K562 (cell line): Measurements from ENCODE around the gene UBLCP1. TPM values are rescaled to one million over a fixed set of nuclear protein-coding genes. Genes with fewer than 3 reads are reported as not detected.
A peak's percentile ranks its signal among the peaks of the same experiment; 100 is the strongest.

Experiments used
- ATAC-seq: fragments of 200-7000 bp; cut with Tn5 transposase; 3 replicates; pipeline ENCODE4 v1.9.1; 2020; ENCODE audit warnings: moderate library complexity
- BruUV-seq: library from RNA; stranded (reverse); fragments of 400-500 nt; replicated peaks from 2 replicates; lab custom pipeline; 2021; lab: Mats Ljungman, UMichigan
- CTCF ChIA-PET: fragments of 300-600 bp; formaldehyde crosslinking; extraction: SDS; loops from one replicate; lab custom pipeline; 2021; ENCODE audit warnings: low intra/inter-chr PET ratio; lab: Yijun Ruan, JAX
- POLR2A ChIA-PET: fragments of 300-600, 350-650 bp; sonication (Branson Sonifier 250); formaldehyde crosslinking; extraction: SDS; loops from one replicate; lab custom pipeline; 2021; ENCODE audit warnings: antibody characterized with exemption, inconsistent platforms; lab: Yijun Ruan, JAX
- DNase-seq, 4 experiments: peaks; one replicate each; pipeline versions ENCODE4 v3.0.0 to v3.0.0-alpha.2; 2011 to 2018; ENCODE audit warnings: low spot score in 3 of 4, mixed read lengths in 3 of 4; ENCODE audit errors: extremely low read depth in 1 of 4
- FAIRE-seq: peaks from 2 replicates; lab custom pipeline; 2011; peaks lifted over from hg19 to GRCh38; lab: Jason Lieb, UNC
- H2AFZ ChIP-seq: 2 replicates; pipeline ENCODE4 v1.6.0; 2011; ENCODE audit warnings: low read depth, low read length, control low read depth, inconsistent platforms
- H3K27ac ChIP-seq: fragments of 200-600 bp; 3 replicates; pipeline ENCODE4 v1.8.0; 2011; ENCODE audit warnings: low read depth, mild to moderate bottlenecking, control low read depth, inconsistent platforms, low read length, moderate library complexity, mixed read lengths; ENCODE audit errors: extremely low read depth
- H3K27me3 ChIP-seq, 2 experiments: fragments of 300-600 bp in 1 of 2; 2 replicates in 1 of 2; 3 replicates in 1 of 2; pipeline versions ENCODE4 v1.6.0 to v1.8.0; 2011; ENCODE audit warnings: inconsistent platforms in 2 of 2, low read length in 2 of 2, mild to moderate bottlenecking in 1 of 2, mixed read lengths in 1 of 2, moderate library complexity in 1 of 2; ENCODE audit not compliant: control insufficient read depth in 2 of 2, insufficient read depth in 2 of 2
- H3K36me3 ChIP-seq: fragments of 300-600 bp; 3 replicates; pipeline ENCODE4 v1.8.0; 2011; ENCODE audit warnings: mild to moderate bottlenecking, low read length, inconsistent platforms; ENCODE audit not compliant: control insufficient read depth, insufficient read depth
- H3K4me1 ChIP-seq, 2 experiments: fragments of 200-600 bp in 1 of 2; replicated peaks in 1 of 2; 2 replicates in 1 of 2; 3 replicates in 1 of 2; pipeline versions ENCODE4 v1.5.1 to v1.8.0; 2011; ENCODE audit warnings: inconsistent platforms in 2 of 2, low read length in 2 of 2, mild to moderate bottlenecking in 1 of 2, mixed read lengths in 1 of 2, moderate library complexity in 1 of 2; ENCODE audit not compliant: control insufficient read depth in 2 of 2, insufficient read depth in 2 of 2
- H3K4me2 ChIP-seq: 2 replicates; pipeline ENCODE4 v1.6.1; 2011; ENCODE audit warnings: low read length, control low read depth, inconsistent platforms, mixed read lengths; ENCODE audit not compliant: insufficient read depth
- H3K4me3 ChIP-seq: fragments of 200-600 bp; sonication (generic), shearing (Covaris generic); 2 replicates; pipeline ENCODE4 v1.5.1; 2016; ENCODE audit warnings: control low read depth, inconsistent platforms
- H3K79me2 ChIP-seq: fragments of 200-600 bp; 3 replicates; pipeline ENCODE4 v1.8.0; 2011; ENCODE audit warnings: low read length, inconsistent platforms; ENCODE audit not compliant: control insufficient read depth, insufficient read depth
- H3K9ac ChIP-seq, 2 experiments: 2 replicates each; pipeline versions ENCODE4 v1.6.0 to v1.6.1; 2011; ENCODE audit warnings: low read depth in 2 of 2, low read length in 2 of 2, control low read depth in 1 of 2, inconsistent platforms in 1 of 2, mild to moderate bottlenecking in 1 of 2, mixed read lengths in 1 of 2; ENCODE audit not compliant: insufficient read depth in 1 of 2
- H3K9me1 ChIP-seq: one replicate; pipeline ENCODE4 v1.6.0; 2011; ENCODE audit warnings: inconsistent platforms, mild to moderate bottlenecking, low read length, moderate library complexity; ENCODE audit not compliant: control insufficient read depth, insufficient read depth
- H3K9me3 ChIP-seq: replicated peaks from 2 replicates; pipeline ENCODE4 v1.5.1; 2011; ENCODE audit warnings: low read depth, low read length, inconsistent platforms; ENCODE audit not compliant: control insufficient read depth, insufficient read depth
- H4K20me1 ChIP-seq: replicated peaks from 2 replicates; pipeline ENCODE4 v1.6.1; 2011; ENCODE audit warnings: low read length, inconsistent platforms, mixed read lengths; ENCODE audit not compliant: control insufficient read depth, insufficient read depth
- ARID1B ChIP-seq: fragments of 450-650 bp; IDR thresholded peaks from 2 replicates; pipeline ENCODE4 v1.6.1; 2016; ENCODE audit warnings: antibody characterized with exemption, mild to moderate bottlenecking, inconsistent platforms
- BHLHE40 ChIP-seq: IDR thresholded peaks from 2 replicates; pipeline ENCODE4 v1.6.1; 2011; ENCODE audit warnings: low read length, improper control_type of control experiment
- CEBPB ChIP-seq: fragments of 450-650 bp; IDR thresholded peaks from 2 replicates; pipeline ENCODE4 v1.6.1; 2016; ENCODE audit warnings: missing genetic modification characterization, missing compliant biosample characterization
- CEBPG ChIP-seq, 3 experiments: fragments of 200-800 bp in 1 of 3; sonication (Bioruptor generic) in 1 of 3; sonication (generic) in 1 of 3; formaldehyde crosslinking in 1 of 3; IDR thresholded peaks in 2 of 3; conservative IDR thresholded peaks in 1 of 3; 2 replicates each; pipeline versions ENCODE4 v1.6.1 to v1.8.0; 2016 to 2022; ENCODE audit warnings: missing compliant biosample characterization in 2 of 3, missing genetic modification characterization in 2 of 3, mild to moderate bottlenecking in 1 of 3, missing genetic modification reagents in 1 of 3
- DACH1 ChIP-seq: fragments of 450-650 bp; IDR thresholded peaks from 2 replicates; pipeline ENCODE4 v1.6.1; 2018; ENCODE audit not compliant: partially characterized antibody
- KDM1A ChIP-seq, 2 experiments: fragments of 450-650 bp; IDR thresholded peaks; 2 replicates each; pipeline ENCODE4 v1.6.1; 2016; ENCODE audit warnings: mild to moderate bottlenecking in 2 of 2
- MTA2 ChIP-seq: fragments of 450-650 bp; IDR thresholded peaks from 2 replicates; pipeline ENCODE4 v1.6.1; 2016; ENCODE audit warnings: low read depth
- RBM17 ChIP-seq: fragments of 200-400 bp; formaldehyde crosslinking; IDR thresholded peaks from 2 replicates; pipeline ENCODE4 v1.6.1; 2017; ENCODE audit warnings: low read depth, mild to moderate bottlenecking, low read length, borderline replicate concordance
- RFX5 ChIP-seq: IDR thresholded peaks from 2 replicates; pipeline ENCODE4 v1.6.1; 2011; ENCODE audit warnings: low read depth, mild to moderate bottlenecking, improper control_type of control experiment, low read length
- SIX5 ChIP-seq, 2 experiments: IDR thresholded peaks; 2 replicates each; pipeline ENCODE4 v1.6.1; 2011; ENCODE audit warnings: low read length in 2 of 2, borderline replicate concordance in 1 of 2, low read depth in 1 of 2, mild to moderate bottlenecking in 1 of 2, moderate library complexity in 1 of 2; ENCODE audit not compliant: insufficient read depth in 1 of 2
- SMAD4 ChIP-seq: fragments of 250-450 bp; sonication (Bioruptor Pico); conservative IDR thresholded peaks from 2 replicates; pipeline ENCODE4 v1.8.0; 2021; ENCODE audit warnings: inconsistent platforms, mild to moderate bottlenecking, moderate library complexity
- SOX6 ChIP-seq: fragments of 450-650 bp; IDR thresholded peaks from 2 replicates; pipeline ENCODE4 v1.6.1; 2014; ENCODE audit warnings: mild to moderate bottlenecking
- TAF1 ChIP-seq: IDR thresholded peaks from 2 replicates; pipeline ENCODE4 v1.6.1; 2011; ENCODE audit warnings: mild to moderate bottlenecking, low read length, moderate library complexity; ENCODE audit not compliant: insufficient read depth, control insufficient read depth, severe bottlenecking; ENCODE audit errors: extremely low read depth
- ZFPM2 ChIP-seq: fragments of 250-450 bp; sonication (Bioruptor Pico); IDR thresholded peaks from 2 replicates; pipeline ENCODE4 v1.5.1; 2022; ENCODE audit warnings: mild to moderate bottlenecking
- ZNF184 ChIP-seq: sonication (generic); formaldehyde crosslinking; IDR thresholded peaks from 2 replicates; pipeline ENCODE4 v1.5.0; 2020; ENCODE audit warnings: missing genetic modification reagents
- ZNF589 ChIP-seq: fragments of 200-800 bp; sonication (Bioruptor generic); IDR thresholded peaks from 2 replicates; pipeline ENCODE4 v1.6.1; 2016; ENCODE audit warnings: low read depth, missing genetic modification characterization, missing compliant biosample characterization
- ZNF830 ChIP-seq: fragments of 250-450 bp; sonication (Bioruptor Pico); IDR thresholded peaks from 2 replicates; pipeline ENCODE4 v1.5.0; 2021; ENCODE audit warnings: mild to moderate bottlenecking
- WGBS: fragments of 100-300 bp; shearing (Covaris generic); methylation state at CpG from one replicate; pipeline ENCODE4 v1.1.6; 2016; ENCODE audit warnings: low coverage, mixed read lengths; ENCODE audit not compliant: insufficient coverage; ENCODE audit errors: missing lambda C conversion rate; 5-methylcytosine and 5-hydroxymethylcytosine counted together
- in situ Hi-C: fragments of 300-500 bp; cut with MboI; formaldehyde crosslinking; loops from 4 replicates; pipeline ENCODE4 v1.15.0; 2018; ENCODE audit warnings: inconsistent platforms, mixed read lengths
- intact Hi-C: fragments of 100-400 bp; cut with micrococcal nuclease; formaldehyde crosslinking; loops from 2 replicates; pipeline ENCODE4 v1.14.2; 2022
- polyA plus RNA-seq, 8 experiments: library from polyadenylated mRNA; depleted of rRNA in 4 of 8; stranded (reverse) in 5 of 8; unstranded in 3 of 8; fragments of >200 nt; fragmentation: Nextera tagmentation in 2 of 8; fragmentation: Illumina TruSeq in 1 of 8; extraction: Ambion mirVana in 2 of 8; extraction: Trizol in 1 of 8; gene quantifications; 2 replicates each; pipeline versions ENCODE4 v1.2.1 to v1.2.3, GENCODE V29; 2011 to 2014; ENCODE audit warnings: inconsistent platforms in 1 of 8, missing spikeins in 1 of 8
- total RNA-seq, 7 experiments: library from RNA; depleted of rRNA in 6 of 7; stranded (reverse); fragments of >200 nt in 6 of 7; fragmentation: Illumina TruSeq in 2 of 7; extraction: Trizol in 2 of 7; gene quantifications; 2 replicates each; pipeline versions ENCODE4 v1.2.1 to v1.2.3, GENCODE V29; 2011 to 2021; ENCODE audit warnings: low replicate concordance in 1 of 7
- TF ChIP-seq, protein P1 (sequence below), 2 experiments: IDR thresholded peaks in 1 of 2; conservative IDR thresholded peaks in 1 of 2; 2 replicates each; pipeline ENCODE4 v1.6.1; 2016; ENCODE audit warnings: low read depth in 2 of 2, mild to moderate bottlenecking in 1 of 2, missing compliant biosample characterization in 1 of 2, missing genetic modification characterization in 1 of 2, moderate library complexity in 1 of 2

The UBLCP1 gene
- total and polyA plus RNA-seq, 9 of the 15 experiments (the other 6 are each of a cell fraction or from before 2014, with no cell fraction given), result 18.8 to 39.8 (median 30.2) TPM

DNA sequence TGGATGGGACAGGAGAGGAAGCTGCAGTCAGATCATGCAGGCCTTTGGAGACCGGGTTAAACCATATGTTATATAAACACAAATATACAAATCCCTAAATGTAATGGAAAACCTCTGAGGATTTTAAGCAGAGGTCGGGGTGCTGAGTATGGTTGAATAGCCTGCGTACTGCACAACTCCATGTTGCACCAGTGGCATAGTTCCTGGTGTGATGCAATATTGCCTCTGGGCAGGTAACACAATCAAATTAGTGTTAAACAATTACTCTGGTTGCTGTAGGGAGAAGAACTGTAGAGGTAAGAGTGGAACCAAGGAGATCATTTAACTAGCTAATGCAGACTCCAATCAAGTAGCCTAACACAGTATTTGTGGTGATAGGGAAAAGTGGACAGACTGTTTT, 32.4 kb upstream of the UBLCP1 start:
- no TSS peak for BruUV-seq
- FAIRE-seq (no peak), ATAC-seq (peak; percentile 76), DNase-seq (no peak)
- Histone ChIP-seq H3K27me3 (no peaks in the 10 kb centered on the region; a peak in 1 of 5 replicates), H3K36me3 (no peaks in the 10 kb centered on the region), H3K27ac (no peak overlapping the region), H3K9ac (no peak overlapping the region), H3K9me3 (no peaks in the 10 kb centered on the region), H4K20me1 (no peaks in the 10 kb centered on the region), H2AFZ (peak overlapping the region; percentile 53; the same call in 1 of the 2 replicates), H3K4me1 (no peaks in the 10 kb centered on the region; a peak in 2 of 5 replicates), H3K4me2 (no peak overlapping the region), H3K9me1 (no peaks in the 10 kb centered on the region), H3K4me3 (no peak overlapping the region), H3K79me2 (no peaks in the 10 kb centered on the region)
- in situ Hi-C loops, result no loop called here
- POLR2A ChIA-PET, result interaction anchor here (1.9 kb wide), 1 partner anchor 15 kb away, joined by 5 read pairs; no protein-coding TSS in a partner anchor
- CTCF ChIA-PET, result no interaction called here
- 38% methylated on average over 3 of the region's 3 CpGs for WGBS
- intact Hi-C loops, result no loop called here
- TF ChIP-seq SIX5 (IDR thresholded peaks at IDR 0.05; ENCODE audit: borderline replicate concordance in 1 of 2, insufficient read depth in 1 of 2, low read depth in 1 of 2, low read length in 2 of 2), result no peak
- peak; percentile 66; the same call in 1 of the 2 replicates for TF ChIP-seq SMAD4
- no peak for TF ChIP-seq DACH1
- TF ChIP-seq ZNF830 (CRISPR knock-in tag), result no peak
- TF ChIP-seq SOX6, result peak; percentile 50; the same call in 1 of the 2 replicates
- no peak for TF ChIP-seq RBM17
- no peak for TF ChIP-seq ARID1B
- no peak for TF ChIP-seq BHLHE40
- TF ChIP-seq, protein P1, sequence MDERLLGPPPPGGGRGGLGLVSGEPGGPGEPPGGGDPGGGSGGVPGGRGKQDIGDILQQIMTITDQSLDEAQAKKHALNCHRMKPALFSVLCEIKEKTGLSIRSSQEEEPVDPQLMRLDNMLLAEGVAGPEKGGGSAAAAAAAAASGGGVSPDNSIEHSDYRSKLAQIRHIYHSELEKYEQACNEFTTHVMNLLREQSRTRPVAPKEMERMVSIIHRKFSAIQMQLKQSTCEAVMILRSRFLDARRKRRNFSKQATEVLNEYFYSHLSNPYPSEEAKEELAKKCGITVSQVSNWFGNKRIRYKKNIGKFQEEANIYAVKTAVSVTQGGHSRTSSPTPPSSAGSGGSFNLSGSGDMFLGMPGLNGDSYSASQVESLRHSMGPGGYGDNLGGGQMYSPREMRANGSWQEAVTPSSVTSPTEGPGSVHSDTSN (CRISPR knock-in tag; IDR thresholded peaks at IDR 0.05; ENCODE audit: low read depth), result no peak
- TF ChIP-seq, protein P1 (tag; conservative IDR thresholded peaks at IDR 0.05; ENCODE audit: low read depth), result no peak
- TF ChIP-seq MTA2, result no peak
- TF ChIP-seq ZNF589, result peak; percentile 54; the same call in 1 of the 2 replicates
- TF ChIP-seq CEBPB, result peak; percentile 72
- TF ChIP-seq ZFPM2 (CRISPR knock-in tag), result no peak
- TF ChIP-seq ZNF184, result no peak
- TF ChIP-seq KDM1A (IDR thresholded peaks at IDR 0.05), result no peak
- peak; percentile 92 for TF ChIP-seq CEBPG (CRISPR knock-in tag; IDR thresholded peaks at IDR 0.05)
- TF ChIP-seq CEBPG (tag; conservative IDR thresholded peaks at IDR 0.05 in 1 of 2, IDR thresholded peaks at IDR 0.05 in 1 of 2), result peak; percentile 89 to 96
- no peak for TF ChIP-seq RFX5
- no peak for TF ChIP-seq TAF1
